Omental fat pad (tissue), 4 donors: Measurements from ENCODE around the gene ZFHX3. TPM values are rescaled to one million over a fixed set of nuclear protein-coding genes. Genes with fewer than 3 reads are reported as not detected.

ENCODE experiments used
- ATAC-seq: fragments of 150-250 bp; one replicate; pipeline ENCODE4 v1.9.1; 2016; ENCODE audit warnings: mild to moderate bottlenecking, moderate library complexity; ENCODE audit not compliant: low FRiP score
- DNase-seq: peaks from one replicate; pipeline ENCODE4 v3.0.0-alpha.2; 2019; ENCODE audit warnings: low spot score
- total RNA-seq, 4 donors: library from RNA; depleted of rRNA; stranded (reverse); fragments of >200 nt; gene quantifications; one replicate each; pipeline ENCODE4 v1.1.0, GENCODE V29; 2016
- TF ChIP-seq, protein P1 (sequence below), 3 donors: fragments of 450-650 bp; IDR thresholded peaks; one replicate each; pipeline ENCODE4 v1.5.1; 2016 to 2017; ENCODE audit warnings: antibody characterized with exemption in 3 of 3, mild to moderate bottlenecking in 3 of 3, moderate library complexity in 2 of 3

Gene ZFHX3
- total RNA-seq, 4 donors from 2014 or later = 11.8 to 35.2 (median 13.7) TPM

DNA sequence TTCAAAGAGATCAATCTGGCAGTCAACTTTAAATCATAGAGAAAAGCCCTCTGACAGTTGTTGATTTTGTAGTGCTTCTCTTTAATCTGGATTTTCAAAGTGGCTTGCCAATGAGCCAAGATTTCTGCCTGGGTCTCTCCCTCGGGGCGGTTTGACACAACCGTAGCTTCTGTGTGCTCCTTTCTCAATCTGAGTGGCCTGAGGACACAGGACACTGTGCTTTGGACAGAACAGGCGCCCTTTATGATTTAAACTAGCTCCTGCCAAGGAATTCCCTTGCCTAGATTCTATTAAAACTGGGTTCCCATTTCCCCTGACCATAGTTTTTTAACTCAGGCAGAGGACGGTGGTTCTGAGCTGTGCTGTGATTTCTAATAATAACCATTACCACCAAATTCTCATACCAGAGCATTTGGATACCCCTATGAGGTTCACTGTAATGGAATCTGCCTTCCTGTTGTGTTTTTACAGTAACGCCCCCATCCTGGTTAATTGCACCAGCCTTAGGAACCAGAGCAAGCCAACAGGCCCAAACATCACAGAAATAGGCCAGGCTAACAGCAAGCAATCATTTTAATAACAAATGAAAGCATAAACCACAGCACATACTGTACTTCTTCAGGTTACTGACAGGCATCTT is 4.0 kb downstream of the ZFHX3 start:
- DNase-seq (no peak), ATAC-seq (no peak)
- TF ChIP-seq, protein P1, sequence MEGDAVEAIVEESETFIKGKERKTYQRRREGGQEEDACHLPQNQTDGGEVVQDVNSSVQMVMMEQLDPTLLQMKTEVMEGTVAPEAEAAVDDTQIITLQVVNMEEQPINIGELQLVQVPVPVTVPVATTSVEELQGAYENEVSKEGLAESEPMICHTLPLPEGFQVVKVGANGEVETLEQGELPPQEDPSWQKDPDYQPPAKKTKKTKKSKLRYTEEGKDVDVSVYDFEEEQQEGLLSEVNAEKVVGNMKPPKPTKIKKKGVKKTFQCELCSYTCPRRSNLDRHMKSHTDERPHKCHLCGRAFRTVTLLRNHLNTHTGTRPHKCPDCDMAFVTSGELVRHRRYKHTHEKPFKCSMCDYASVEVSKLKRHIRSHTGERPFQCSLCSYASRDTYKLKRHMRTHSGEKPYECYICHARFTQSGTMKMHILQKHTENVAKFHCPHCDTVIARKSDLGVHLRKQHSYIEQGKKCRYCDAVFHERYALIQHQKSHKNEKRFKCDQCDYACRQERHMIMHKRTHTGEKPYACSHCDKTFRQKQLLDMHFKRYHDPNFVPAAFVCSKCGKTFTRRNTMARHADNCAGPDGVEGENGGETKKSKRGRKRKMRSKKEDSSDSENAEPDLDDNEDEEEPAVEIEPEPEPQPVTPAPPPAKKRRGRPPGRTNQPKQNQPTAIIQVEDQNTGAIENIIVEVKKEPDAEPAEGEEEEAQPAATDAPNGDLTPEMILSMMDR (IDR thresholded peaks at IDR 0.05) = no peak

DNA sequence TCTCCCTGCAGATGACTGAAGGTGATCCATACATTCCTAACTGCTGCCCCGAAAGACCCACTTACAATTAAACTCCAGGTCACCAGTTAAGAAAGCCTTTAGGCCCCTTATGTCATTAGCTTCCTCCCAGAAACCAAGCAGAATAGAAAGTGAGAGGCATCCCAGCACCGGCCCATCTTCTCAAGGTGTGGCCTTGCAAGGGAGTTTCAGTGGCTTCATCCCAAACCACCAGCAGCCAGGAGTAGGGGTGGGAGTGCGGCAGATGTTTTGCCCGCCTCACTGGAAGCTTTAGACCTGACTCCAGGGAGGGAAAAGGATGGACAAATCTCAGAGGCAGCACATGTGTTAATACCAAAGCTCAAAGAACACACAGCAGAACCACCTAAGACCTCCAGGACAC is 5.1 kb downstream of the ZFHX3 start:
- ATAC-seq (no peak), DNase-seq (no peak)
- TF ChIP-seq, protein P1 (IDR thresholded peaks at IDR 0.05) = no peak

DNA sequence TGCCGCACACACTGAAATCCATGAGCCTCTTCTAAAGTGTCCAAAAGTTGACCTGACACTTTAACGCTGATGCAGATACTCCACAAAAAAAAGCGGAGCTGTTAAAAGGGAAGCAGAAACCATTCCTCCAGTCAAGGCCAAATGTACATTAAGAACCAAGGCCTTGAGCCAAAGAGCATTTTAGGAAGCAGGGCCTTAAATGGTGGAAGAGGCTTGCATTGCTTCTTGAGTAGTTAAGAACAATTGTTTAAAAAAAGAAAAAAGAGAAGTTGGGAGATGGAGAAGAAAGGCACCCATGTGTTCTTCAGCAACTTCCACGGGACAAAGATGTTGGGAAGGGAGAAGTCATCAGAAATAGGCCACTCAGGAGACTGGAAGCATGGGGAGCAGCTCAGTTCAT is 6.3 kb downstream of the ZFHX3 start:
- TF ChIP-seq, protein P1 (IDR thresholded peaks at IDR 0.05) = no peak
- no peak for DNase-seq
- ATAC-seq = no peak

DNA sequence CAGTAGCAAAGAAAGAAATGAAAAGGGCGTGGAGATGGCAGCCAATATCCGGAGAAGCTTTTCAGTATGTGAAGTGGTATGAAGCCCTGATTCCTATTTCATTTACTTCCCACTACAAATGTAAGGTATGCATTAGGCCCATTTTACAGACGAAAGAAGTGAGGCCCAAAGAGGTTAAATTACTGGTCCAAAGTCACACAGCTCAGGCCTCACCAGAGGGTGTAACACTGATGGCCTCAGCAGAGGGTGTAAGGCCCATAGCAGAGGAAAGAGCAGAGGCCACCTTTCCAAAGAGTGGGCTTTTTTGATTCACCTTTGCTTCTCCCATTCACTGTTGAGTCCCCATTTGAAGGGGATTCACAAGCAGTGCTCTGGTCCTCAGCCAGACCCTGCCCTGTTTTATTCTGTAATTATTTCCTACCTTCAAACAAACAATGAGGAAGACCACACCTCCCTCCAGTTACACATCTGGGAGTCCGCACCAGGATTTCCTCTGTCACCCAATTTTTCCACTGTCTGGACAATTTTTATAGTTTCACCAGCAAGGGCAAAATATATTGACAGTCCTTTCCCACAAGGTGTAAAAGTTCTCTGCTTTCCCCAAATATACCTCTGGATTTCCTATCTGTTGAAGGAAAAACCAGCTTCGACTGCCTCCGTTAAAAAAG is 7.1 kb downstream of the ZFHX3 start:
- ATAC-seq (no peak), DNase-seq (no peak)
- TF ChIP-seq, protein P1 (IDR thresholded peaks at IDR 0.05) = no peak

DNA sequence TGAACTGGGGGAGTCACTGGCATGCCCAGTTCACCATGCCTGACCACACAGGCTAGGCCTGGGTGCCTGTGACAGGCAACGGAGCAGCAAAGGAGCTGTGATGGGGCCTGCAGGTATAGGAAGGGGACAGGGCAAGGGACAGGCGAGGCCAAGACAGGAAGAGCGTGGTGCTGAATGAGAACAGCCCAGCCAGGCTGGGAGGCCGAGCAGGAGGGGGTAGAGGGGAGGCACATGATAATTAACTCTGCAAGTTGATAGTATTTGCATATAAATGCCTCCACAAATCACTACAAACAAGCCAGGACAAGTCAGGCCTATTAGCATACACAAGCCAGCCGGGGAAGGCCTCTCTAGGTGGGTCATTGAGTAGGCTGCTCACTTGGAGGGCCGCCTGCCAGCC is 7.8 kb downstream of the ZFHX3 start:
- no peak for ATAC-seq
- DNase-seq = no peak
- TF ChIP-seq, protein P1 (IDR thresholded peaks at IDR 0.05) = no peak

DNA sequence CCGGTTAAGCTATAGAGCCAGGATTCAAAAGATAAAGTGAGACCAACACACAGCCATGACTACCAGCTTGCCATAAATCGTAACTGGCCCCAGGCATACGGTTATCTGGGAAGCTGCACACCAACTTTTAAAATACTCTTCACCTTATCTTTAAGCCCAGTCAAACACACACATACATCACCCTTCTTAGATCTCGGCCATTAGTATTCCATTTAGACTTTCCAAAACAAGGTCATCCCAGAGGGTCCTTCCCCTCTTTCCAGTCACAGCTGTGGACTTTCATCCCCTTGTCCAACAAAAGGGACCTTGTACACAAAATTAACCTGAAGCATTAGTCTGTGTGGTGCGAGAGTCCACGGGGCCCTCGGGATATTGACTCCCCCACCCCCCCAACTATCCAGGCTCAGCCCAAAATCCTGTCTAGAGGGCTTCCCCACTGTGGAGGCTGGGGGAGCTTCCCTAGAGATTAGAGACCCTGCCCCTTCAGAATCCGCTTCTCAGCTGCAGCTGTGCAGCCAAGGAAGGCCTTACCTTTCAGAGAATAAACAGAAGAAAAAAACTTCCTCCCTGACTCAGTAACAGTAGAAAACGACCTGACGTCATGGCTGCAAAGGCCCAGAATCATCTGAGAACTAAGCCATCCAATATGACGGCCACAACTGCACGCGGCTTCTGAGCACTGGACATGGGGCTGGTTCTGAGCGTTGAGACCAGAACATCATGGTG is 9.9 kb downstream of the ZFHX3 start:
- TF ChIP-seq, protein P1 (IDR thresholded peaks at IDR 0.05) = no peak
- no peak for ATAC-seq
- DNase-seq = no peak
